ENCODE data around the gene GATA5. TPM values are rescaled to one million over a fixed set of nuclear protein-coding genes. Genes with fewer than 3 reads are reported as not detected.

GATA5 gene
- total and polyA plus RNA-seq, 2 donors (not counting 3 experiments of a cell fraction or from before 2014, with no cell fraction given): not detected

- intact Hi-C loops (cut with micrococcal nuclease): no loop called here
- Histone ChIP-seq H3K4me3 (replicated peaks in 1 of 3; ENCODE audit: insufficient read depth in 1 of 3, low read depth in 1 of 3, low read length in 3 of 3) (no peak overlapping the region), H3K4me2 (ENCODE audit: insufficient read depth, low read length) (no peak overlapping the region), H3K27me3 (ENCODE audit: control insufficient read depth in 2 of 2, insufficient read depth in 2 of 2, low read length in 2 of 2) (no peaks in the 10 kb centered on the region), H3K9me1 (replicated peaks; ENCODE audit: control insufficient read depth, extremely low read depth, insufficient read depth, low read length) (no peaks in the 10 kb centered on the region), H3K9ac (replicated peaks; ENCODE audit: extremely low read depth, insufficient read depth, low read length) (no peak overlapping the region), H3K9me3 (replicated peaks; ENCODE audit: control insufficient read depth, insufficient read depth, low read length) (no peaks in the 10 kb centered on the region), H3K4me1 (ENCODE audit: control insufficient read depth, extremely low read depth, insufficient read depth, low read length) (no peaks in the 10 kb centered on the region), H2AFZ (ENCODE audit: low read depth, low read length) (no peak overlapping the region), H4K20me1 (replicated peaks; ENCODE audit: control insufficient read depth, extremely low read depth, insufficient read depth, low read length) (no peaks in the 10 kb centered on the region), H3K27ac (ENCODE audit: insufficient read depth, low read depth, low read length) (no peak overlapping the region), H3K79me2 (ENCODE audit: control insufficient read depth, insufficient read depth, low read length) (no peaks in the 10 kb centered on the region), H3K36me3 (ENCODE audit: control insufficient read depth in 2 of 2, extremely low read depth in 1 of 2, insufficient read depth in 2 of 2, low read length in 2 of 2) (no peaks in the 10 kb centered on the region)
- ChIA-PET CTCF (no interaction called here), POLR2A (no interaction called here)
- BruUV-seq (replicated peaks): no TSS peak
- dilution Hi-C loops (cut with MboI; ENCODE audit: extremely low pct_ligation_motif_present, low sequenced_read_pairs): no loop called here
- no peak for DNase-seq (ENCODE audit: low read depth, low spot score)
- TF ChIP-seq POLR2A (IDR thresholded peaks at IDR 0.05; ENCODE audit: low read depth, low read length) (no peak), MAX (IDR thresholded peaks at IDR 0.05; ENCODE audit: insufficient read depth, insufficient read length) (no peak), POLR2AphosphoS5 (IDR thresholded peaks at IDR 0.05; ENCODE audit: insufficient read depth, low read depth, low read length) (no peak), MYC (IDR thresholded peaks at IDR 0.05; ENCODE audit: low read depth, low read length) (no peak)
- FAIRE-seq: no peak
Measured at GRCh38 chr20:62445553-62446340, 30.0 kb downstream of the GATA5 start.

- no peaks in the 10 kb centered on the region for H3K4me1 ChIP-seq (ENCODE audit: control insufficient read depth, extremely low read depth, insufficient read depth, low read length)
- DNase-seq (ENCODE audit: low read depth, low spot score) (no peak), FAIRE-seq (no peak)
- no peaks in the 10 kb centered on the region for H3K79me2 ChIP-seq (ENCODE audit: control insufficient read depth, insufficient read depth, low read length)
- no peak overlapping the region for H3K9ac ChIP-seq (replicated peaks; ENCODE audit: extremely low read depth, insufficient read depth, low read length)
- H3K4me2 ChIP-seq (ENCODE audit: insufficient read depth, low read length): no peak overlapping the region
- no peak overlapping the region for H3K27ac ChIP-seq (ENCODE audit: insufficient read depth, low read depth, low read length)
- POLR2A ChIA-PET: no interaction called here
- TF ChIP-seq JUN (IDR thresholded peaks at IDR 0.05; ENCODE audit: borderline replicate concordance, insufficient read depth, insufficient read length, low read depth) (no peak), POLR2AphosphoS5 (IDR thresholded peaks at IDR 0.05; ENCODE audit: insufficient read depth, low read depth, low read length) (no peak), POLR2A (IDR thresholded peaks at IDR 0.05; ENCODE audit: low read depth, low read length) (no peak), GATA2 (IDR thresholded peaks at IDR 0.05; ENCODE audit: insufficient read depth, insufficient read length, low read depth, low read length) (no peak), EZH2 (IDR thresholded peaks at IDR 0.05; ENCODE audit: borderline replicate concordance, low read depth, low read length, severe bottlenecking) (no peak), MAX (IDR thresholded peaks at IDR 0.05; ENCODE audit: insufficient read depth, insufficient read length) (no peak), FOS (IDR thresholded peaks at IDR 0.05; ENCODE audit: borderline replicate concordance, insufficient read depth, low read length) (no peak), CTCF (IDR thresholded peaks at IDR 0.05; ENCODE audit: extremely low read depth in 1 of 2, insufficient read depth in 1 of 2, low read depth in 1 of 2, low read length in 2 of 2) (no peak), MYC (IDR thresholded peaks at IDR 0.05; ENCODE audit: low read depth, low read length) (no peak)
- no peaks in the 10 kb centered on the region for H3K36me3 ChIP-seq (ENCODE audit: control insufficient read depth in 2 of 2, extremely low read depth in 1 of 2, insufficient read depth in 2 of 2, low read length in 2 of 2)
- no peak overlapping the region for H3K4me3 ChIP-seq (replicated peaks in 1 of 3; ENCODE audit: insufficient read depth in 1 of 3, low read depth in 1 of 3, low read length in 3 of 3)
- no peaks in the 10 kb centered on the region for H3K9me1 ChIP-seq (replicated peaks; ENCODE audit: control insufficient read depth, extremely low read depth, insufficient read depth, low read length)
- H3K27me3 ChIP-seq (ENCODE audit: control insufficient read depth in 2 of 2, insufficient read depth in 2 of 2, low read length in 2 of 2): no peaks in the 10 kb centered on the region
- H4K20me1 ChIP-seq (replicated peaks; ENCODE audit: control insufficient read depth, extremely low read depth, insufficient read depth, low read length): no peaks in the 10 kb centered on the region
- CTCF ChIA-PET: no interaction called here
- intact Hi-C loops (cut with micrococcal nuclease) (no loop called here), dilution Hi-C loops (cut with MboI; ENCODE audit: extremely low pct_ligation_motif_present, low sequenced_read_pairs) (no loop called here)
- H3K9me3 ChIP-seq (replicated peaks; ENCODE audit: control insufficient read depth, insufficient read depth, low read length): no peaks in the 10 kb centered on the region
- no peak overlapping the region for H2AFZ ChIP-seq (ENCODE audit: low read depth, low read length)
- no TSS peak for BruUV-seq (replicated peaks)
Measured at GRCh38 chr20:62444286-62444685, 31.5 kb downstream of the GATA5 start.

All from endothelial cell of umbilical vein (primary cell).